Gastroesophageal sphincter (tissue), 2 donors: ENCODE results near the gene RPL18.

Source experiments
- EP300 ChIP-seq: sonication (generic); formaldehyde crosslinking; IDR thresholded peaks from one replicate; pipeline ENCODE4 v1.6.1; 2017; ENCODE audit warnings: antibody characterized with exemption, mild to moderate bottlenecking
- POLR2A ChIP-seq, 2 donors: fragments of 450-650 bp; IDR thresholded peaks; one replicate each; pipeline ENCODE4 v1.6.1; 2017; ENCODE audit warnings: antibody characterized with exemption in 2 of 2, mild to moderate bottlenecking in 2 of 2, moderate library complexity in 1 of 2

DNA sequence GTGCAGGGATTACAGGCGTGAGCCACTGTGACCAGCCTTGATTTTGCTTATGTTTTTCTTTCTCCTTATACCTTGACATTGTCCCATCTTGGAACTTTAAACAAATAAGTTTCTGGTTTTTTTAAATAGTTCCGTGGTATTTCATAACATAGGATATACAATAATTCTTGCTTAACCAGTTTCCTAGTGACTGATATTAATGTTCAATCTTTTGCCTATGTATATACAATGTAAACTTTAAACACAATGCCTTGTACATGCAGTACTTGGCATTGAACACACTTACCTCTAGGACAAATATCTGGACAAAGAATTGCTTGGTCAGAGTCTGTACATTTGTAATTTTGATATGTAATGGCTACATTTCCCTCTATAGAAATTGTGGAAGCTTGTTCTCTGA is 36.8 kb downstream of the RPL18 start:
- TF ChIP-seq POLR2A (IDR thresholded peaks at IDR 0.05) (no peak), EP300 (no peak)
